ENCODE measurements around the gene CDC42BPB. TPM values are rescaled to one million over a fixed set of nuclear protein-coding genes. Genes with fewer than 3 reads are reported as not detected.
A peak's percentile ranks its signal among the peaks of the same experiment; 100 is the strongest.

Gene CDC42BPB
- total RNA-seq, 1 experiment from 2014 or later = 103 TPM

DNA sequence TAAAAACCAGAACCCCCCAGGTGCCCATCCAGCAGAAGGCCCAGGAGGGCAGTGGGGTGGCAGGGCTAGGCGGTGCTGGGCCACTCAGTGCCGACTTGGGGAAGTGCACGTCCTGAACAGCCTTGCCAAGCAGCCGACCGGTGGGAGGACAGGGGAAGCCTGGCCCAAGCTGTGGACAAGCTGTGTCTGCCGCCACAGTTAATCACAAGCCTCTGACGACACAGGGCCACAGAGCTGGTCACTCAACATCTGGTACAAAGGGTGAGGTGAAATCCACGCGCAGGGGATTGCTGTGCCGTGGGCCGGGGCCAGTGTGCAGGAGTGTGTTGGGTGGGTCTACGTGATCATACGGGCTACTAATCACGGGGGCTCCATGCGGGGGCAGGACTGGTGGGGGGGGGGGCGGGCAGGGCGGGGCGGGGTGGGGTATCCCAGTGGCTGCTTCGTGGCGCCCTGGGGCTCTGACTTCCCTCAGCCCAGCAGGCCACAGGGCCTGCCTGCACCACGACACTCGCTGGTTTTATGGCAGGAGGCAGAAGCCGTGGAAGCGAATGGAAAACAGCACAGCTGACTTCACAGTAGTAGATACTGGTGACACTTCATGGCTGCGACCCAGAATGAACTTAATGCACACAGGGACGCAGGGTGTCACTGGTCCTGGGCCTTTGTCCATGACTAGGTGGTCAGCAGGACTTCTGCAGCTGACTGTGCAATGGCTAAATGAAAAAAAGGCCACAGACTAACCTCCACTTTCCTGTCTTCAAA is 124.7 kb downstream of the CDC42BPB start:
- Histone ChIP-seq H3K18ac (ENCODE audit: insufficient read length, low read depth, low read length) (no peak overlapping the region), H2AFZ (ENCODE audit: low read length) (no peak overlapping the region), H3K79me2 (ENCODE audit: insufficient read depth, low read length) (no peaks in the 10 kb centered on the region), H4K91ac (ENCODE audit: insufficient read length, low read depth, low read length) (no peak overlapping the region), H3K23me2 (ENCODE audit: insufficient read length, low read depth, low read length, poor library complexity, severe bottlenecking) (peaks cover 21% of the 10 kb centered on the region), H3K9ac (ENCODE audit: extremely low read depth, insufficient read length, low read length) (no peak overlapping the region), H2AK5ac (ENCODE audit: insufficient read length, low read length) (no peak overlapping the region), H3K4ac (ENCODE audit: low read depth, low read length) (no peak overlapping the region), H4K5ac (ENCODE audit: insufficient read length, low read depth, low read length) (no peak overlapping the region), H3K4me1 (ENCODE audit: insufficient read depth, low read length) (no peaks in the 10 kb centered on the region), H2BK120ac (ENCODE audit: low read depth, low read length, poor library complexity, severe bottlenecking) (no peak overlapping the region), H4K8ac (replicated peaks; ENCODE audit: insufficient read length, low read depth, low read length) (no peak overlapping the region), H2BK20ac (ENCODE audit: low read depth, low read length, poor library complexity, severe bottlenecking) (no peak overlapping the region), H3K4me2 (ENCODE audit: insufficient read depth, insufficient read length, low read length) (no peak overlapping the region), H4K20me1 (ENCODE audit: control insufficient read depth, insufficient read depth, insufficient read length) (no peaks in the 10 kb centered on the region), H2BK15ac (ENCODE audit: low read depth, low read length) (no peak overlapping the region), H3T11ph (ENCODE audit: low read length) (no peak overlapping the region), H3K23ac (ENCODE audit: insufficient read length, low read depth, low read length) (no peak overlapping the region), H3K56ac (ENCODE audit: insufficient read length, low read depth, low read length) (no peak overlapping the region), H3K27me3 (ENCODE audit: insufficient read depth, low read length) (peaks cover 12% of the 10 kb centered on the region), H2BK5ac (ENCODE audit: insufficient read length, low read length) (no peak overlapping the region), H3K14ac (ENCODE audit: insufficient read depth, low read length) (no peak overlapping the region), H3K79me1 (ENCODE audit: insufficient read depth, low read depth, low read length, poor library complexity, severe bottlenecking) (no peaks in the 10 kb centered on the region), H2BK12ac (ENCODE audit: insufficient read length, low read depth, low read length) (no peak overlapping the region), H3K9me3 (ENCODE audit: control insufficient read depth, low read depth, low read length) (no peaks in the 10 kb centered on the region), H3K27ac (ENCODE audit: insufficient read length, low read depth, low read length) (no peak overlapping the region)
- DNase-seq = no peak
- H3K4me3 Mint-ChIP-seq = no peak overlapping the region
- peaks cover 7 to 44% (median 18%) of the 10 kb centered on the region in 3 experiments; a peak in 6 of 7 replicates for H3K36me3 Mint-ChIP-seq (ENCODE audit: insufficient read depth in 1 of 3, low read depth in 3 of 3)
- WGBS (ENCODE audit: extremely low coverage, insufficient read length, low lambda C conversion rate) = no CpG with 5 or more reads among the region's 26 CpGs
- H3K9me3 Mint-ChIP-seq = no peaks in the 10 kb centered on the region
- TF ChIP-seq, protein P1, sequence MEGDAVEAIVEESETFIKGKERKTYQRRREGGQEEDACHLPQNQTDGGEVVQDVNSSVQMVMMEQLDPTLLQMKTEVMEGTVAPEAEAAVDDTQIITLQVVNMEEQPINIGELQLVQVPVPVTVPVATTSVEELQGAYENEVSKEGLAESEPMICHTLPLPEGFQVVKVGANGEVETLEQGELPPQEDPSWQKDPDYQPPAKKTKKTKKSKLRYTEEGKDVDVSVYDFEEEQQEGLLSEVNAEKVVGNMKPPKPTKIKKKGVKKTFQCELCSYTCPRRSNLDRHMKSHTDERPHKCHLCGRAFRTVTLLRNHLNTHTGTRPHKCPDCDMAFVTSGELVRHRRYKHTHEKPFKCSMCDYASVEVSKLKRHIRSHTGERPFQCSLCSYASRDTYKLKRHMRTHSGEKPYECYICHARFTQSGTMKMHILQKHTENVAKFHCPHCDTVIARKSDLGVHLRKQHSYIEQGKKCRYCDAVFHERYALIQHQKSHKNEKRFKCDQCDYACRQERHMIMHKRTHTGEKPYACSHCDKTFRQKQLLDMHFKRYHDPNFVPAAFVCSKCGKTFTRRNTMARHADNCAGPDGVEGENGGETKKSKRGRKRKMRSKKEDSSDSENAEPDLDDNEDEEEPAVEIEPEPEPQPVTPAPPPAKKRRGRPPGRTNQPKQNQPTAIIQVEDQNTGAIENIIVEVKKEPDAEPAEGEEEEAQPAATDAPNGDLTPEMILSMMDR (conservative IDR thresholded peaks at IDR 0.05) = no peak
- H3K27me3 Mint-ChIP-seq (ENCODE audit: low read depth) = peaks cover 29% of the 10 kb centered on the region
- peak overlapping the region in 1 of 3 experiments; percentile 62; a peak in 1 of 7 replicates for H3K27ac Mint-ChIP-seq
- H3K4me1 Mint-ChIP-seq = peaks cover 0 to 2% of the 10 kb centered on the region in 2 experiments; a peak in 1 of 4 replicates

Measured in H9 (cell line).